Activated CD4-positive, alpha-beta memory T cell treated with anti-CD3 and anti-CD28 coated beads, Interleukin-2, amount 10 ng/mL, durations not matched to agents 7 days and 5 days (primary cell): Measurements from ENCODE around the gene CLCN1. TPM values are rescaled to one million over a fixed set of nuclear protein-coding genes. Genes with fewer than 3 reads are reported as not detected.

Source experiments
- CTCF ChIA-PET: fragments of 350-600 bp; sonication (Branson Sonifier 250); formaldehyde crosslinking; loops from one replicate; lab custom pipeline; 2021; ENCODE audit warnings: antibody characterized with exemption, inconsistent platforms; lab: Charles Lee
- POLR2A ChIA-PET: fragments of 350-600 bp; sonication (Branson Sonifier 250); formaldehyde crosslinking; loops from one replicate; lab custom pipeline; 2021; ENCODE audit warnings: antibody characterized with exemption; lab: Charles Lee
- DNase-seq: peaks from one replicate; pipeline ENCODE4 v3.0.0-alpha.2; 2020
- H3K27ac Mint-ChIP-seq: one replicate; pipeline ENCODE4 v1.8.0; 2021; ENCODE audit warnings: mild to moderate bottlenecking, mixed read lengths
- H3K27me3 Mint-ChIP-seq: one replicate; pipeline ENCODE4 v1.8.0; 2021; ENCODE audit warnings: mixed read lengths
- H3K36me3 Mint-ChIP-seq: one replicate; pipeline ENCODE4 v1.8.0; 2021; ENCODE audit warnings: low read depth, mixed read lengths
- H3K4me1 Mint-ChIP-seq: one replicate; pipeline ENCODE4 v1.8.0; 2021; ENCODE audit warnings: mixed read lengths
- H3K4me3 Mint-ChIP-seq: one replicate; pipeline ENCODE4 v1.8.0; 2021; ENCODE audit warnings: mild to moderate bottlenecking, mixed read lengths
- H3K9me3 Mint-ChIP-seq: one replicate; pipeline ENCODE4 v1.8.0; 2021; ENCODE audit warnings: mixed read lengths
- total RNA-seq, 2 experiments: library from RNA; stranded (reverse); gene quantifications; one replicate each; pipeline ENCODE4 v1.2.3, GENCODE V29; 2021

CLCN1 gene
- total RNA-seq, 2 experiments from 2014 or later: 0.10 TPM; not detected in 1

DNA sequence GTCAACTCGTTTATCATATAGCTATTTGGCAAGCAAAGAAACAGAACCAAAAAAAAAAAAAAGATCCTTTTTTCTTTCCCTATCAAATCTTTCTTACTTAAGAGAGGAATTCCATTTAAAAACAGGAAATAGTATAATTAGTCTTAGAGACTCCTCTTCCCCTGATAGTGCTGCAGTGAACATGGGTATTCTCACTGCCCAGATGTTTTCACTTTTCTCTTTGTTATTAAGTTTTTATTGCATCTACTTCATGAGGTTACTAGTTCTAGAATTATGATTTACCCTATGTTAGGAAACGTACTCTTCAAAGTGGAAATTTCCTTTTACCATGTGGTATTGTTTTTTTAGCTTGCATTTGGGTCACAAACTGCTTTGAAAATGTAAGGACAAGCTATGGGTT lies 19.2 kb upstream of the CLCN1 start:
- Mint-ChIP-seq H3K4me3 (no peak overlapping the region), H3K36me3 (peaks cover 91% of the 10 kb centered on the region), H3K4me1 (peaks cover 79% of the 10 kb centered on the region), H3K9me3 (no peaks in the 10 kb centered on the region), H3K27me3 (no peaks in the 10 kb centered on the region), H3K27ac (peak overlapping the region; percentile 71)
- DNase-seq: no peak
- ChIA-PET POLR2A (interaction anchor here (0.7 to 2.2 kb wide), 5 partner anchors 9 to 83 kb away, joined by 4 to 15 read pairs (median 8); partner anchors contain the start of genes CASP2 and GSTK1), CTCF (interaction anchor here (0.7 to 14.0 kb wide), 8 partner anchors 10 to 83 kb away, joined by 3 to 250 read pairs (median 4); partner anchors contain the start of gene GSTK1)

DNA sequence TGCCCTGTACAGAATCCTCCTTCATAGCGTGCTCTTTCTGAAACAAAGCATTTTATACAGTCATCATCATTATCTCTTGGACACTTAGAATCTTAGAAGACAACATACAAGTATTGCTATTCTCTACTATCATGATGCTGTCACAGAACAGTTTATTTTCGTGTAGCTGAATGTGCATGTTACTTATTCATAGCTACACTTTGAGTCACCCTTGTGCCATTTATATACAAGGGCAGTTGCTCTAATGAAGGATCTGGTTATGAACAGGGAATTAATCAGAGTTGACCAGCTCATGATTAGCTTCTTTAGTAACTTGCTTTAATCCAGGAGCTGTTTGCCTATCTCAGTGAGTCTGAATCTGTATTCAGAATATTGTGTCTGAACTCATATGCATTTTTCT lies 16.6 kb upstream of the CLCN1 start:
- CTCF ChIA-PET: interaction anchor here (0.7 to 14.0 kb wide), 27 partner anchors 9 to 118 kb away, joined by 3 to 250 read pairs (median 5); partner anchors contain the start of genes CASP2, CLCN1 and GSTK1
- H3K27ac Mint-ChIP-seq: peak overlapping the region; percentile 47
- DNase-seq: no peak
- H3K36me3 Mint-ChIP-seq: peaks cover 92% of the 10 kb centered on the region
- no peak overlapping the region for H3K4me3 Mint-ChIP-seq
- H3K27me3 Mint-ChIP-seq: no peaks in the 10 kb centered on the region
- POLR2A ChIA-PET: interaction anchor here (0.9 to 2.2 kb wide), 9 partner anchors 10 to 81 kb away, joined by 3 to 10 read pairs (median 5); partner anchors contain the start of genes CASP2 and GSTK1
- no peaks in the 10 kb centered on the region for H3K9me3 Mint-ChIP-seq
- H3K4me1 Mint-ChIP-seq: peaks cover 72% of the 10 kb centered on the region

DNA sequence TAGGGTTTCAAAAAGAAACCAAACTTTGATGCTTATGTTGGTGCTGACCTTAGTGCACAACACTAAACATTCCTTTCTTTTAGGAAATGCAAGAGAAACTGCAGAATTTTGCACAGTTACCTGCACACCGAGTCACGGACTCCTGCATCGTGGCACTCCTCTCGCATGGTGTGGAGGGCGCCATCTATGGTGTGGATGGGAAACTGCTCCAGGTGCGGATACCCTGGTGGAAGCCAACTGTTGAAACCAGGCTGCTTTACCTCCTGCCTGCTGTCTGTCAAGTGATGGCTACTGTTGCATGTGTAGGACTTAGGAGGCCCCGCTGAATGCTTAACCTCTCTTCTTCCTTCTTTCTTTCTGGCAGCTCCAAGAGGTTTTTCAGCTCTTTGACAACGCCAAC lies 16.1 kb upstream of the CLCN1 start:
- Mint-ChIP-seq H3K4me3 (no peak overlapping the region), H3K36me3 (peaks cover 92% of the 10 kb centered on the region), H3K27me3 (no peaks in the 10 kb centered on the region), H3K4me1 (peaks cover 72% of the 10 kb centered on the region), H3K27ac (peak overlapping the region; percentile 47), H3K9me3 (no peaks in the 10 kb centered on the region)
- DNase-seq: peak; percentile 67
- CTCF ChIA-PET: interaction anchor here (0.7 to 14.0 kb wide), 28 partner anchors 9 to 117 kb away, joined by 3 to 250 read pairs (median 5); partner anchors contain the start of genes CASP2, CLCN1 and GSTK1
- POLR2A ChIA-PET: interaction anchor here (0.9 to 2.2 kb wide), 9 partner anchors 9 to 81 kb away, joined by 3 to 10 read pairs (median 5); partner anchors contain the start of genes CASP2 and GSTK1

DNA sequence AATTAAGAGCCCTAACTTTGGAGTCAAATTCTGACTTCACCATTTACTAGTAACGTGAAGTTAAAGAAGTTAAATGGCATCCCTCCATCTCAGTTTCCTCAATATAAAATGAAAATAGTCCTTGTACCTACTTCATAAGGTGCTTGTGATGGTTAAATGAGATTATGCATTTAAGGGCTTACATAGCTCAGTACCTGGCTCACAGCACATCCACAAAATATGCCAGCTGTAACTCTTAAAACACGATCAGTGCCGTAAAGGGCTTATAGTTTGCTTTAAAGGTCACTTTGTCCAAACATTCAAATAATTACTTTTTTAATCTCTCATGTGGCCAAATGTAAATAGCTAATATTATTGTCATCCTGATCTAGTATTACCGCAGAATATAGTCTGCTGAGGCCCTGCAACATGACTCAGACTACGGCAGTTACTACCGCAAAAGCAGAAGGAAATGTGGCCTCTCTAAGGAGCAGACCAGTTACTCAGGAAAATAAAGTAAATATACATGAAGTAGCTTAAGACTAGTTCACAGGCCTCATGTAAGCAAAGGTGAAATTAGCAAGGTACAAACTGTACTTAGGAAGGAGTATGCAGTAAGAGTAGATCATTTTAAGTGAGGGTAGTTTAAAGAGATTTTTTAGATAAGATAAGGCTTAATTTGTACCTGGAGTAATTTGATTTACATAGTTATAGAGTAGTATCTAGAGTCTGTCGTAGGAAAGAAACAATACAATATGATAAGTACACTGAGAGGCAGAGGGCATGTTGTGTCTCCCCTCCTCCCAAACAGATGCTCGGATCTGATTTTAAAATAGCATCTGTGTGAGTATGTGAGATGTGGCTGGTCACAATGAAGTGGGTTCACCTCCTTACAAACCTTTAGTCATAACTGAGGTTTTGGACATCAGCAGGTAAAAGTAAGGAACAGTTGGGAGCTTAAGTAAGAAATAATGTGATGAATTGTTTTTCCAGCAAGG lies 14.7 kb upstream of the CLCN1 start:
- no peak for DNase-seq
- H3K27me3 Mint-ChIP-seq: no peaks in the 10 kb centered on the region
- no peak overlapping the region for H3K4me3 Mint-ChIP-seq
- H3K27ac Mint-ChIP-seq: no peak overlapping the region
- ChIA-PET POLR2A (interaction anchor here (0.7 to 1.7 kb wide), 4 partner anchors 8 to 79 kb away, joined by 3 to 8 read pairs (median 4); partner anchors contain the start of gene CASP2), CTCF (interaction anchor here (0.9 to 14.0 kb wide), 12 partner anchors 8 to 78 kb away, joined by 3 to 250 read pairs (median 6); no protein-coding TSS in a partner anchor)
- H3K36me3 Mint-ChIP-seq: peaks cover 91% of the 10 kb centered on the region
- H3K4me1 Mint-ChIP-seq: peaks cover 70% of the 10 kb centered on the region
- H3K9me3 Mint-ChIP-seq: no peaks in the 10 kb centered on the region

DNA sequence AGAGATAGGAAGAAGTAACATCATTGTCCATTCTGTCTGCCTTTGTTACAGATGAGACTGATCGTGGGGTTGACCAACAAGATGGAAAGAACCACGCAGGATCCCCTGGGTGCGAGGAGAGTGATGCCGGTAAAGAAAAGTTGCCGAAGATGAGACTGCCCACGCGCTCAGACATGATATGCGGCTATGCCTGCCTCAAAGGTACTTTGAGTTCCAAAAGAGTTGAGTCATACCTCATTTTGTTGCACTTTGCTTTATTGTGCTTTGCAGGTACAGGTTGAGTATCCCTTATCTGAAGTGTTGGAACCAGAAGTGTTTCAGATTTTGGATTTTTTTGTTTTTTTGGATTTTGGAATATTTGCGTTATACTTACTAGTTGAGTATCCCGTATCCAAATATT lies 12.2 kb upstream of the CLCN1 start:
- Mint-ChIP-seq H3K27me3 (no peaks in the 10 kb centered on the region), H3K4me1 (peaks cover 74% of the 10 kb centered on the region), H3K9me3 (peaks cover 6% of the 10 kb centered on the region), H3K36me3 (peaks cover 94% of the 10 kb centered on the region), H3K4me3 (no peak overlapping the region), H3K27ac (no peak overlapping the region)
- ChIA-PET CTCF (interaction anchor here (1.7 to 10.3 kb wide), 2 partner anchors 8 to 62 kb away, joined by 4 to 149 read pairs; no protein-coding TSS in a partner anchor), POLR2A (interaction anchor here (0.8 to 3.5 kb wide), 3 partner anchors 10 to 64 kb away, joined by 3 to 11 read pairs (median 4); no protein-coding TSS in a partner anchor)
- DNase-seq: no peak

DNA sequence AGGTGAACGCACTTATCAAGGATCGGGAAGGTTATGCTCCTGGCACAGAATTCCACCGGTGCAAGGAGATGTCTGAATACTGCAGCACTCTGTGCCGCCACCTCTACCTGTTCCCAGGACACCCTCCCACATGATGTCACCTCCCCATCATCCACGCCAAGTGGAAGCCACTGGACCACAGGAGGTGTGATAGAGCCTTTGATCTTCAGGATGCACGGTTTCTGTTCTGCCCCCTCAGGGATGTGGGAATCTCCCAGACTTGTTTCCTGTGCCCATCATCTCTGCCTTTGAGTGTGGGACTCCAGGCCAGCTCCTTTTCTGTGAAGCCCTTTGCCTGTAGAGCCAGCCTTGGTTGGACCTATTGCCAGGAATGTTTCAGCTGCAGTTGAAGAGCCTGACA lies 11.0 kb upstream of the CLCN1 start:
- Mint-ChIP-seq H3K36me3 (peaks cover 96% of the 10 kb centered on the region), H3K4me3 (no peak overlapping the region), H3K9me3 (peaks cover 8% of the 10 kb centered on the region), H3K4me1 (peaks cover 75% of the 10 kb centered on the region), H3K27ac (peak overlapping the region; percentile 32), H3K27me3 (no peaks in the 10 kb centered on the region)
- no peak for DNase-seq
- ChIA-PET POLR2A (interaction anchor here (1.0 to 3.5 kb wide), 4 partner anchors 15 to 65 kb away, joined by 3 to 11 read pairs (median 4); no protein-coding TSS in a partner anchor), CTCF (interaction anchor here (0.5 to 10.3 kb wide), 14 partner anchors 9 to 111 kb away, joined by 3 to 149 read pairs (median 4); partner anchors contain the start of genes CLCN1 and GSTK1)

DNA sequence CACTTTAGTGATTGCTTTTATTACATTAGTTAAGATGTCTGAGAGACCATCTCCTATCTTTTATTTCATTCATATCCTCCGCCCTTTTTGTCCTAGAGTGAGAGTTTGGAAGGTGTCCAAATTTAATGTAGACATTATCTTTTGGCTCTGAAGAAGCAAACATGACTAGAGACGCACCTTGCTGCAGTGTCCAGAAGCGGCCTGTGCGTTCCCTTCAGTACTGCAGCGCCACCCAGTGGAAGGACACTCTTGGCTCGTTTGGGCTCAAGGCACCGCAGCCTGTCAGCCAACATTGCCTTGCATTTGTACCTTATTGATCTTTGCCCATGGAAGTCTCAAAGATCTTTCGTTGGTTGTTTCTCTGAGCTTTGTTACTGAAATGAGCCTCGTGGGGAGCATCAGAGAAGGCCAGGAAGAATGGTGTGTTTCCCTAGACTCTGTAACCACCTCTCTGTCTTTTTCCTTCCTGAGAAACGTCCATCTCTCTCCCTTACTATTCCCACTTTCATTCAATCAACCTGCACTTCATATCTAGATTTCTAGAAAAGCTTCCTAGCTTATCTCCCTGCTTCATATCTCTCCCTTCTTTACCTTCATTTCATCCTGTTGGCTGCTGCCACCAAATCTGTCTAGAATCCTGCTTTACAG lies 10.4 kb upstream of the CLCN1 start:
- CTCF ChIA-PET: interaction anchor here (0.5 to 10.3 kb wide), 19 partner anchors 9 to 298 kb away, joined by 3 to 149 read pairs (median 4); partner anchors contain the start of genes CLCN1 and GSTK1
- Mint-ChIP-seq H3K36me3 (peaks cover 96% of the 10 kb centered on the region), H3K27me3 (no peaks in the 10 kb centered on the region), H3K4me1 (peaks cover 75% of the 10 kb centered on the region), H3K9me3 (peaks cover 9% of the 10 kb centered on the region), H3K27ac (peak overlapping the region; percentile 61), H3K4me3 (no peak overlapping the region)
- POLR2A ChIA-PET: interaction anchor here (1.6 to 3.5 kb wide), 2 partner anchors 41 to 65 kb away, joined by 3 to 11 read pairs; no protein-coding TSS in a partner anchor
- peak; percentile 76 for DNase-seq

DNA sequence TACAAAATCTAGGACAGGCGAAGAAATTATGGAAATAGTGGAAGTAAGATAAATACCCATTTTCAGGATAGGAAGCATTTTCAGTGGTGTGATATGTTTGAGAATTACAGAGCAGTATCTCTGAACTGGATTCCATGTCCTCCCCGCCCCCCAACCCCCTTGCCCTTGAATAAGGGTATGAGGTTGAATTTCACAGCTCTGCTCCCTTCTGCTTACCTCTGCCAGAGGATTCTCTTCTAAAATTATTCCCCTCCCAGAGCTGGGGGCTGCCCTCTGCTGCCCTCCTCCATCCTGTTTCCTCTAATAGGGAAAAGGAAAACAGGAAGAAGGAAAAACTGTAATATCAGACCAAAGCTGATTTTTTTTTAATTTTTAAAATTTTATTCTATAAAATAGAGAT lies 7.3 kb upstream of the CLCN1 start:
- Mint-ChIP-seq H3K4me1 (peaks cover 77% of the 10 kb centered on the region), H3K27ac (peak overlapping the region; percentile 57)

DNA sequence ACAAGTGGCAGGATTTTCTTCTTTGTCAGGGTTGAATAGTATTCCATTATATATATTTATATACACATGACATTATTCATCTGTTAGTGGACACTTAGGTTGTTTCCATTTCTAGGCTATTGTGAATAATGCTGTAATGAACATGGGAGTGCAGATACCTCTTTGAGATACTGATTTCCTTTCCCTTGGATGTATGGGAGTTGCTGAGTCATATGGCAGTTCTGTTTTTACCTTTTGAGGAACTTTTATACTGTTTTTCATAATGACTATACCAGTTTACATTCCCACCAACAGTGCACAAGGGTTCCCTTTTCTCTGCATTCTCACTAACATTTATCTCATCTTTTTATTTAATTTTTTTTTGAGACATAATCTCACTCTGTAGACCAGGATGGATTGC lies 1.8 kb upstream of the CLCN1 start:
- Mint-ChIP-seq H3K9me3 (peaks cover 3% of the 10 kb centered on the region), H3K27me3 (no peaks in the 10 kb centered on the region), H3K4me3 (no peak overlapping the region), H3K36me3 (peaks cover 29% of the 10 kb centered on the region), H3K4me1 (peaks cover 43% of the 10 kb centered on the region), H3K27ac (no peak overlapping the region)
- POLR2A ChIA-PET: no interaction called here
- DNase-seq: no peak
- CTCF ChIA-PET: no interaction called here

More for the DNA sequence above, 7.3 kb upstream of the CLCN1 start:
- peaks cover 9% of the 10 kb centered on the region for H3K9me3 Mint-ChIP-seq
- H3K27me3 Mint-ChIP-seq: no peaks in the 10 kb centered on the region
- ChIA-PET POLR2A (interaction anchor here (1.3 to 2.7 kb wide), 7 partner anchors 9 to 99 kb away, joined by 3 to 13 read pairs (median 8); partner anchors contain the start of genes CASP2 and GSTK1), CTCF (interaction anchor here (0.9 to 10.3 kb wide), 8 partner anchors 8 to 71 kb away, joined by 3 to 149 read pairs (median 12); partner anchors contain the start of gene CASP2)
- no peak overlapping the region for H3K4me3 Mint-ChIP-seq
- no peak for DNase-seq
- H3K36me3 Mint-ChIP-seq: peaks cover 82% of the 10 kb centered on the region

DNA sequence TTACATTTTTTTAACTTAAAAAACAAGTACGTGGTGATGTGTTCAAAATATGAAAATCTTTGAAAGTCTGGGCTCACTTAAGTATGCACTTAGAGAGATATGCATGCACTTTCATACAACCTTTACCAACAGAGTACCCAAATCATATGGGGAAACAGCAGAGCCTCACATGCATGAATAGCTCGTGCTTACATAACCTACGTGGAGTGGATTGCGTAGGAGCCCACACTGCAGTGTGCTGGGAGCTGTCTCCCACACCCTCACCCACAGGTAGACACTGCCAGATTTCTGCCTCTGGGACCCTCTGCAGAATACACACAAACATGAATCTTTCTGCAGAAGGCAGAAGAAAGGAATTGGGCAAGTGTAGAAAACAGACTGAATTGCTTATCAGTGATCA lies 581 bp downstream of the CLCN1 start:
- ChIA-PET CTCF (interaction anchor here (0.6 to 2.4 kb wide), 5 partner anchors 11 to 1614 kb away, joined by 3 to 7 read pairs (median 4); no protein-coding TSS in a partner anchor), POLR2A (no interaction called here)
- Mint-ChIP-seq H3K36me3 (peaks cover 9% of the 10 kb centered on the region), H3K4me3 (no peak overlapping the region), H3K27ac (no peak overlapping the region), H3K27me3 (no peaks in the 10 kb centered on the region), H3K9me3 (no peaks in the 10 kb centered on the region), H3K4me1 (peaks cover 19% of the 10 kb centered on the region)
- DNase-seq: no peak

DNA sequence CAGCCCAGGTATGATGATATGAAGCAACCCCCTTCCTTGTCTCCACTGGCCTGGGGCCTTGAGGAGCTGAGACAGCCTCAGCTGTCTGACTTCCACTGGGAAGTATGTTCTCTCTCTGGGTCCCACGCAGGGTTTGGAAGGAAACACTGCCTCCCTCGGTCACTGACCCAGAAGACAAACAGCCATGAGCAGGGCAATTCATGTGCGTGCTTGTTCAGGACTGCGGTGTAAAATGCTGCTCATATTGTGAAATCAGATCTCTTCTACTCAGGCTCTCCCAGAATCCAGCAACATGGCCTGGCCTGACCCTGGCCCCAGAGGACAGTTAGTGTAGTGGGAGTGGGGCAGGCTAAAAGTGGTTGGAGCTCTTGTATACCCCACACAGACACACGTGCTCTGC lies 2.8 kb downstream of the CLCN1 start:
- Mint-ChIP-seq H3K27me3 (no peaks in the 10 kb centered on the region), H3K27ac (no peak overlapping the region), H3K9me3 (no peaks in the 10 kb centered on the region), H3K36me3 (no peaks in the 10 kb centered on the region), H3K4me3 (no peak overlapping the region), H3K4me1 (peaks cover 9% of the 10 kb centered on the region)
- ChIA-PET POLR2A (interaction anchor here (1.9 kb wide), 1 partner anchor 8 kb away, joined by 5 read pairs; no protein-coding TSS in a partner anchor), CTCF (interaction anchor here (1.2 kb wide), 1 partner anchor 13 kb away, joined by 4 read pairs; no protein-coding TSS in a partner anchor)
- no peak for DNase-seq
